ENCODE results near the gene P3H3.

P3H3 gene

DNA sequence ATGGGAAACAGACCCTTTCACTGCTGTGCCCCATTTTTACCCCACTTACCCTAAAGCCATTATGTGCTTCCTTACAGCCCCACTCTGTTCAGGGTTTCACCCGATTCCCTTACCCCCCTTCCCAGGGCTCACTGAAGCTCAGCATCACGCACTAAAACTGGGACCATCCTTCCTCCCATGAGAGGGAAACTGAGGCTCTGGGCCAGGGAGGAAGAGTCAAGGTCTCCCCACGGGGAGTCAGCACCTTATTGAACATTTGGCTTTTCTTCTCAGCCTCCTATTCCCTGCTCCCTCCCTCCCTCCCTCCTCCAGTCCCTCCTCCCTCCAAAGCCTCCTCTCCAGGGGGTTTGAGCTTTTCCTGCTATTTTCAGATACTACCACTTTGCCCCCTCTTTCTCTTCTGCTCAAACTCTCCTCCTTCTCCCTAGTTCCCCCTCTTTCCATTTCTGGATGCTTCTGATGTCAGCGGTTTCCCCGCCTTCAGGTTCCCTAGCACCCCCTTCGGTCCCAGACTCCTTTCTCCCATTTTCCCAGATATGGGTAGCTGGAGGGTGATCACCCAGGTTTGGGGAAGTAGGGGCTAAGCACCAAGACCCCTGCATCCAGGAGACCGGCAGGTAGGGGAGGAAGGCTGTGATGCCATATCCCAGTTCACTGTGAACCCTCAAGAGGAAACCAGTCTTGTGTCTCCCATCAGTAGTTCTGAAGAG lies 5.6 kb upstream of the P3H3 start:
- in situ Hi-C loops (cut with MboI; ENCODE audit: low pct_unique_long_range_greater_than_20kb, low sequenced_read_pairs, unreplicated experiment): no loop called here
- TF ChIP-seq, protein P1, sequence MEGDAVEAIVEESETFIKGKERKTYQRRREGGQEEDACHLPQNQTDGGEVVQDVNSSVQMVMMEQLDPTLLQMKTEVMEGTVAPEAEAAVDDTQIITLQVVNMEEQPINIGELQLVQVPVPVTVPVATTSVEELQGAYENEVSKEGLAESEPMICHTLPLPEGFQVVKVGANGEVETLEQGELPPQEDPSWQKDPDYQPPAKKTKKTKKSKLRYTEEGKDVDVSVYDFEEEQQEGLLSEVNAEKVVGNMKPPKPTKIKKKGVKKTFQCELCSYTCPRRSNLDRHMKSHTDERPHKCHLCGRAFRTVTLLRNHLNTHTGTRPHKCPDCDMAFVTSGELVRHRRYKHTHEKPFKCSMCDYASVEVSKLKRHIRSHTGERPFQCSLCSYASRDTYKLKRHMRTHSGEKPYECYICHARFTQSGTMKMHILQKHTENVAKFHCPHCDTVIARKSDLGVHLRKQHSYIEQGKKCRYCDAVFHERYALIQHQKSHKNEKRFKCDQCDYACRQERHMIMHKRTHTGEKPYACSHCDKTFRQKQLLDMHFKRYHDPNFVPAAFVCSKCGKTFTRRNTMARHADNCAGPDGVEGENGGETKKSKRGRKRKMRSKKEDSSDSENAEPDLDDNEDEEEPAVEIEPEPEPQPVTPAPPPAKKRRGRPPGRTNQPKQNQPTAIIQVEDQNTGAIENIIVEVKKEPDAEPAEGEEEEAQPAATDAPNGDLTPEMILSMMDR (IDR thresholded peaks at IDR 0.05; ENCODE audit: extremely low read depth, insufficient read depth, missing control alignments): no peak
- DNase-seq (ENCODE audit: low spot score): no peak

DNA sequence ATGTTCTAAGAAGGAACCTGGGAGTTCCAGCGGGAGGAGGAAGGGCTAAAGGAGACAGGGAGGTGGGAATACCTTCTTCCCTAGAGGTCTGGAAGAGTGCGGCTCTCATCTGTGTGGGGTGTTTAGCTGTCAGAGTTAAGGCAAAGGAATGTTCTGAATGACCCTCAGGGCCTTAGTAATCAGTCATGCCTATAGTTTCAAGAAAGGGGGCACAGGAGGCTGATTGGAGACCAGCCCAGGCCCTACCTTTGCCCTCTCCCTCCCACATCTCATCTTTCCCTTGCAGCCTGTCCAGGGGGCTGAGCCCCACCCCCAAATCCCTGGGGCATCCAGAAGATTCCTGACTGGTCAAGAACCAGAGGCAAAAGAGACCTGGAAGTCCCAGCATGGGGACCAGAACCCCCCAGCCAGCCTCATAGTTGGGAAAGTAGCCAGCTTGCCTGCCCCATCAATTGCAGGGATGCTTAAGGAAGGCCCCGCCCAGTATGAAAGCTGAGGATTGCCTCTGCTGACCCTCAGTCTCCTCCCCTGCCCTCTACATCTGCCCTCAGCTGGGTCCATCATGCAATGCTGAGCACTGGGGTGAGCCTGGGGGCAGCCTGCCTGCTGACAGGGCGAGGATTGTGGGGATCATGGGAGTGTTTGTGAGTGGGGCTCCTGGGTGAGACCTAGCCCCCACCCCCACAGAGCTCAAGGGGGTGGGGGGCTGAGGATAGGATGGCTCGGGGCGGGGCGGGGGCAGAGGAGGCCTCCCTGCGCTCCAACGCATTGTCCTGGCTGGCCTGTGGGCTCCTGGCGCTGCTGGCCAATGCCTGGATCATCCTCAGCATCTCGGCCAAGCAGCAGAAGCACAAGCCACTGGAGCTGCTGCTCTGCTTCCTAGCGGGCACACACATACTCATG lies 4.8 kb upstream of the P3H3 start:
- in situ Hi-C loops (cut with MboI; ENCODE audit: low pct_unique_long_range_greater_than_20kb, low sequenced_read_pairs, unreplicated experiment): no loop called here
- DNase-seq (ENCODE audit: low spot score): no peak

DNA sequence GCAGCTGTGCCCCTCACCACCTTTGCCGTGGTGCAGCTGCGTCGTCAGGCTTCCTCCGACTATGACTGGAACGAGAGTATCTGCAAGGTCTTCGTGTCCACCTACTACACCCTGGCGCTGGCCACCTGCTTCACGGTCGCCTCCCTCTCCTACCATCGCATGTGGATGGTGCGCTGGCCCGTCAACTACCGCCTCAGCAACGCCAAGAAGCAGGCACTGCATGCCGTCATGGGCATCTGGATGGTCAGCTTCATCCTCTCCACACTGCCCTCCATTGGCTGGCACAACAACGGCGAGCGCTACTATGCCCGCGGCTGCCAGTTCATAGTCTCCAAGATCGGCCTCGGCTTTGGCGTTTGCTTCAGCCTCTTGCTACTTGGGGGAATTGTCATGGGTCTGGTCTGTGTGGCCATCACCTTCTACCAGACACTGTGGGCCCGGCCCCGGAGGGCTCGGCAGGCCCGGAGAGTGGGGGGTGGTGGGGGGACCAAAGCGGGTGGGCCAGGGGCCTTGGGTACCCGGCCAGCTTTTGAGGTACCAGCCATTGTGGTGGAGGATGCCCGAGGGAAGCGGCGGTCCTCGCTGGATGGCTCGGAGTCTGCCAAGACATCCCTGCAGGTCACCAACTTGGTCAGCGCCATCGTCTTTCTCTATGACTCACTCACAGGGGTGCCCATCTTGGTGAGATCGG lies 4.0 kb upstream of the P3H3 start:
- DNase-seq (ENCODE audit: low spot score): no peak
- TF ChIP-seq, protein P1 (IDR thresholded peaks at IDR 0.05; ENCODE audit: extremely low read depth, insufficient read depth, missing control alignments): no peak
- in situ Hi-C loops (cut with MboI; ENCODE audit: low pct_unique_long_range_greater_than_20kb, low sequenced_read_pairs, unreplicated experiment): no loop called here

More for the DNA sequence above, 4.8 kb upstream of the P3H3 start:
- TF ChIP-seq, protein P1 (IDR thresholded peaks at IDR 0.05; ENCODE audit: extremely low read depth, insufficient read depth, missing control alignments): no peak

DNA sequence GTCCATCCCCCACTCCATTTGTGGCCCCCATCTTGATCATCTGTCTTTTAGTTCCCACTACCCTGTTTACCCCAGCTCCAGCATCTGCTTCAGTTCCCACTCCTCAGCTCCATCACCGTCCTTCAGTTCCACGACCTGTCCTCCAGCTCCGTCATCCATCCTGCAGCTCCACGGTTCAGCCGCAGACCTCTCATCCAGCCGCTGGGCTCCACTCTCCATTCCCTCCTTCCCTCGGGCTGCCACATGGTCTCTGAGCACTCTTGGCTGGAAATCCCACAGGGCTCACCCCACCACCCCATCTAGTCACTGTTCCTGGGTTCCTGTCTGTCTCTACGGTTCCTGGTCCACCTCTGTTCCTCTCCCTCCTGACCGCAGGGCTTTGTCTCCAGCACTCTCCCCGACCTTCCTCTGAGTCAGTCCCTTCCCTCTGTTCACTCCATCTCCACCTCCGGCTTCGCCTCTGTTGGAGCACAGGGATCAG lies 3.3 kb upstream of the P3H3 start:
- DNase-seq (ENCODE audit: low spot score): no peak
- in situ Hi-C loops (cut with MboI; ENCODE audit: low pct_unique_long_range_greater_than_20kb, low sequenced_read_pairs, unreplicated experiment): no loop called here
- TF ChIP-seq, protein P1 (IDR thresholded peaks at IDR 0.05; ENCODE audit: extremely low read depth, insufficient read depth, missing control alignments): no peak

DNA sequence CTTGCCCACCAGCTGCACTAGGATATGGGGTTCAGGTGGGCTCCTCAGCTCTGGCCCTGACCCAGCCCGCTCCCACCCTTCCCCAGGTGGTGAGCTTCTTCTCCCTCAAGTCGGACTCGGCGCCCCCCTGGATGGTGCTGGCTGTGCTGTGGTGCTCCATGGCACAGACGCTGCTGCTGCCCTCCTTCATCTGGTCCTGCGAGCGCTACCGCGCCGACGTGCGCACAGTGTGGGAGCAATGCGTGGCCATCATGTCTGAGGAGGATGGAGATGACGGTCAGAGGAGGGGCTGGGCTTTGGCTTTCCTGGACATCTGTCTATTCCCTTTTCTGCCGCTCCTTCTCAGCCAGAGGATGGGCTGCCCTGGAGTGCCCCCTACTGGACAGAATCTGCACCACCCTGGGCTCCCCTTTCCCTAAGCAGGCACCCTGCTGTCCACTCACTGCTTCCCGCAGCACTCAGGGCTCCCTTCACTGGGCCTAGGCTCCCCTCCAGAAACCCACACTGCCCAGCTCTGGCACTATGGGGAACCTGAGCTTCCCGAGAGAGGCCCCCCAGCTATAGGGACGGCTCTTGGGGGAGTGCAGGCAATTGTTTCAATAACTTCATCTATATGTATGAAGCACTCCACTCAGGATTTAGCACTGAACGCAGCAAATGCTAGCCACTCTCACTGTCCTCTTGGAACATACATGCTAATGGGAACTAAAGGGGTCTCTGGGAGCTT lies 2.6 kb upstream of the P3H3 start:
- TF ChIP-seq, protein P1 (IDR thresholded peaks at IDR 0.05; ENCODE audit: extremely low read depth, insufficient read depth, missing control alignments): peak; percentile 97
- peak; percentile 96 for DNase-seq (ENCODE audit: low spot score)
- in situ Hi-C loops (cut with MboI; ENCODE audit: low pct_unique_long_range_greater_than_20kb, low sequenced_read_pairs, unreplicated experiment): no loop called here

All from GM13977 (cell line).